GM20000 (cell line): ENCODE data around the gene TET1.
A peak's percentile ranks its signal among the peaks of the same experiment; 100 is the strongest.

ENCODE experiments used
- DNase-seq: peaks from one replicate; pipeline ENCODE4 v3.0.0; 2012; ENCODE audit warnings: low spot score
- TF ChIP-seq, protein P1 (sequence below): IDR thresholded peaks from 2 replicates; pipeline ENCODE4 v1.5.1; 2012; ENCODE audit warnings: mild to moderate bottlenecking, control low read depth; ENCODE audit errors: extremely low read depth, missing control alignments

The TET1 gene

DNA sequence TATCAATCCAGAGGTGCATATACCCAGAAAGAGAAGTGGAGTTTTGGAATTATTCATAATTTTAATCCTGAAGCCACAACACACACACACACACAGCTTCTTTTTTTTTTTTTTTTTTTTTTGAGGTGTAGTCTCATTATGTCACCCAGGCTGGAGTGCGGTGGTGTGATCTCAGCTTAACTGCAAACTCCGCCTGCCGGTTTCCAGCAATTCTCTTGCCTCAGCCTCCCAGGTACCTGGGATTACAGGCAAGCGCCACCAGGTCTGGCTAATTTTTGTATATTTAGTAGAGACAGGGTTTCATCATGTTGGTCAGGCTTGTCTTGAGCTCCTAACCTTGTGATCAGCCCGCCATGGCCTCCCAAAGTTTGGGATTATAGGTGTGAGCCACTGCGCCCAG is 35.4 kb downstream of the TET1 start:
- no peak for DNase-seq
- TF ChIP-seq, protein P1, sequence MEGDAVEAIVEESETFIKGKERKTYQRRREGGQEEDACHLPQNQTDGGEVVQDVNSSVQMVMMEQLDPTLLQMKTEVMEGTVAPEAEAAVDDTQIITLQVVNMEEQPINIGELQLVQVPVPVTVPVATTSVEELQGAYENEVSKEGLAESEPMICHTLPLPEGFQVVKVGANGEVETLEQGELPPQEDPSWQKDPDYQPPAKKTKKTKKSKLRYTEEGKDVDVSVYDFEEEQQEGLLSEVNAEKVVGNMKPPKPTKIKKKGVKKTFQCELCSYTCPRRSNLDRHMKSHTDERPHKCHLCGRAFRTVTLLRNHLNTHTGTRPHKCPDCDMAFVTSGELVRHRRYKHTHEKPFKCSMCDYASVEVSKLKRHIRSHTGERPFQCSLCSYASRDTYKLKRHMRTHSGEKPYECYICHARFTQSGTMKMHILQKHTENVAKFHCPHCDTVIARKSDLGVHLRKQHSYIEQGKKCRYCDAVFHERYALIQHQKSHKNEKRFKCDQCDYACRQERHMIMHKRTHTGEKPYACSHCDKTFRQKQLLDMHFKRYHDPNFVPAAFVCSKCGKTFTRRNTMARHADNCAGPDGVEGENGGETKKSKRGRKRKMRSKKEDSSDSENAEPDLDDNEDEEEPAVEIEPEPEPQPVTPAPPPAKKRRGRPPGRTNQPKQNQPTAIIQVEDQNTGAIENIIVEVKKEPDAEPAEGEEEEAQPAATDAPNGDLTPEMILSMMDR, result no peak

DNA sequence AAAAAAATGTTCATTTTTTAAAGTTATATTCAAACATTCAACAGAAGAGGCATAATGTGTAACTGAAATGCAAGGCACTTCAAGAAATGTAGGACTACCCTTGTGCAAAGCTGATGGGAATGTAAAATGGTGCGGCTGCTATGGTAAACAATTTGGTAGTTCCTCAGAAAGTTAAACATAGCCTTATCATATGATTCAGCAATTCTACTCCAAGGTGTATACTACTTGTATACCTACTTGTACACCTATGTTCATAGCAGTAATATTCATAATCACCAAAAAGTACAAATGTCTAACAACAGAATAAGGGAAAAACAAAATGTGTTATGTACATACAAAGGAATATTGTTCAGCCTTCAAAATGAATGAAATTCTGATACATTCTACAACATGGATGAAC is 37.3 kb downstream of the TET1 start:
- no peak for DNase-seq
- TF ChIP-seq, protein P1, result no peak

DNA sequence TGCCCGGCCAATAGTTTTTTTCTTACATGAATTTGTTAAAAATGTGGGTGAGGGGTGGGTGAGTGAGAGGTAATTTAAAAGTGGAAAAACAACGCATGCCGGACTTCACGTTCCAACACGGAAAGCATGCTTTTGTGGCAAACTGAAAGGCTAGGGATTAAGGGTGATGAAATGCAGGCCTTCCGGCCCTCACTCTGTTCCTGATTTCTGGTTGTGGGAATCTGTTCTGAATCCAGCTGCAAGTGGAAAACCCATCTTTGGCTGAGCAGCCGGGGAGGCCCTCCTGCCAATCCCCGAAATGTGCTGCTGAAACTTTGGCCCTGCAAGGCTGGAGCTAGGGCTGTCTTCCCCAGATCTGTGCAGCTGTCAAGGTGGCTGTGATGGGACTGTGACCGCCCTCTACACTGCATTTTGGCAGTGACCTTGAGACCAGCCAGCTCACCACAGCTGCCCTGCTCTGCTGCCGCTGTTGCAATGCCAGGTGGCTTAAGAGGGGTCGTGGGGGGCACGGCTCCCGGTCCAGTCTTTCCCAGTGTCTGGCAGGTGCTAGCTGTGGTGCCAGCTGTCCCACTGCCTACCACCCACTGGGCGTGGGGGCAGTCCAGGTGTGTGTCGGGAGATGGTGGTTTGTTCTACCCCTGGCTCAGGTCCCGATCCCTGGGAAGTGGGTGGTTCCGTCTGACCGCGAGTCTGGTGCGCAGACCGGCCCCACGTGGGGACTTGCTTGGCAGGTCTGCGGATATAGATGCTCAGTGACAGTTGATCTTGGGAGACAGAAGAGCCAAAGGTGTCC is 39.0 kb downstream of the TET1 start:
- TF ChIP-seq, protein P1, result no peak
- DNase-seq, result no peak

DNA sequence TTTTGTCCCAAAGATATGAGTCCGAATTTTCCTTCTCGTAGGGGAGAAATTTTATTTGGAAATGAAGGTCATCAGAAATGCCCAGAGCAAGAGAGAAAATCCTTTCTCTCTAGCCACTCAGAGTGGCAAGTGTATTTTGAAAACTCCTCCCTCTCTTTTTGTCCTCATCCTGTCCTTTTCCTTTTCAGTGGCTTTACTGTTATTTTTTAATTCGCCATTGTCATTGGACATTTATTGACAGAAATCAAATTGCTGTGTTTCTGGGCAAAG is 39.6 kb downstream of the TET1 start:
- DNase-seq, result no peak
- TF ChIP-seq, protein P1, result no peak

DNA sequence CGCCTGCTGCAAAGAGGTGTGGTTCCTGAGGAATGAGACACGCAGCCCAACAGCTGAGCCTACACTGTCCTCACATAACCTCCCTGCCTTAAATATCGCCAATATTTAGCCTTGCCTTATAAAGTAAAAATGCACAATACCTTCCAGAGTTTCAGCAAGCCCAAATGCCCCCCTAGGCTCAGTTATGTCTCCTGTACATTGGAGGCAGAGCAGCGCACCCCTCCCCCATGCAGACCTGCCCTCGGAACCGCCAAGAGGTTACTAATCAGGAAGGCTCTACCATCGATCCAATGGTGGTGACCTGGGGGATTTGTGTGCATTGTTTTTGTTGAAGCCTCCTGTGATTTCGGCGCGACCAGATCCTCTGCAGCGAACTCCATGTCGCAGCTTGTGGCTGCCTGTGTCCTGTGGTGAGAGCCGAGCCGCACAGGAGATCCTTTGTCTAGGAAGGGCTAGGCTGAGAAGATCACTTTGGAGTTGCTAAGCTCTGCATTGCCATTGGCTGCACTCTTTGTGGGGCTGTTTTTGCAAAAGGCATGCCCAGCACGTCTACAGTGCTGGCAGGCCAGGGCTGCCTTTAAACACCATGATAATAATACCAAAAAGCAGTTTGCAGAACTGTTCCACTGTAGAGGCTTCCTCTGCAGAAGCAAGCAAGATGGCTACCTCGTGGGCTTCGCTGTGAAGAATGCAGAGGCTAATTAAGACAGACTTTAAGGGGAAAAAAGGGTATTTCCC is 40.1 kb downstream of the TET1 start:
- DNase-seq, result peak; percentile 65

DNA sequence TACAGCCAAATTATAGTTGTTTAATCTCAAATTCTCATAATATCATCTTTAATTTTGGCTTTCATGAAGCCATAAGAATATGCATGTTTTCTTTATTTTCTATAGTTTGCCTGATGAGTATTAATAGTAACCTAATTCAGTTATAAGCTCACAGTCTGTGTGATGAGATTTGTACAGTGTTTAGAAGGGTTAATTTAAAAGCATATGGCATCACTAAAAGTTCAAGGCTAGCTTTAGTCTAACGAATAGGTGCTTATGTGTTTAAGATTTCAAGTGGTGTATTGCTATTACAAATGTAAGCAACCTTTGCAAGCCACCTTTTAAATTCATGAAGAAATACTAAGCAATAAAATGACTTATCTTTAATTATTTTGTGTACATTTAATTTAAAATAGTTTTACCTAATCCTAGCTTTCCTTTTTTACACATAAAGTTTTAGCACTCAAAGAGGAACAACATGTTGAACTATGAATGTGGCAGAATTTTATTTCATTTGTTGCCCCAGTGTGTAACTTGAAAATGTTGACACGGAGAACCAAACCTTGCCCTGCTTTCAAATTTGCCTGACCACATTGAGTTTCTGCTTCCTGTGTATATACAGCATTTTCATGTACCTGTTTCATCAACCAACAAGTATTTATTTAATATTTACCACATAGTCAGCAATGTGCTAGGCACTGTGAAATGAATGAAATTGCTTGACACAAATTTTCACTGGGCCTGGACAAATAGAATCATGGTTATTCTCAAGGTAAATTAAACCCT is 41.5 kb downstream of the TET1 start:
- DNase-seq, result no peak

More for the DNA sequence above, 40.1 kb downstream of the TET1 start:
- TF ChIP-seq, protein P1, result no peak

DNA sequence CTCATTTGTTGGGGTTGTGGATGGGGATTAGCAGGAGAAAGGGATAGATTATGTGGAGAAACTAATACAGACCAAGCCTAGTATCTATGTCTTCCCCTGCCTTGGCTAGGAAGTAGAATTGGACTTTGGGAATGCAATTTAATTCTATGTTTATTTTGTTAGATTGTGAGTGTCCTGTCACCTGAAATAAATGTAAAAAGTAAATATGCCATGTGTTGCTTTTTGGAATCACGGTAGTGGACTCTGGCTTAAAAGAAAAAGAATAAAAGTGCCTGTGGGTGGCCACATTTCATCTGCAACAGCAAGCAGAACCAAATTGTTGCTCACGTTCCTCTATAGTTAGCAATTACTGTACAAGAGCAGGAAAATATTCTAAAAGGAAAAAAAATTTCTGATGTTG is 42.3 kb downstream of the TET1 start:
- TF ChIP-seq, protein P1, result no peak
- DNase-seq, result no peak

More for the DNA sequence above, 41.5 kb downstream of the TET1 start:
- TF ChIP-seq, protein P1, result no peak
